GM12878 (cell line): ENCODE measurements around the gene IL20RA. TPM values are rescaled to one million over a fixed set of nuclear protein-coding genes. Genes with fewer than 3 reads are reported as not detected.

Experiments used
- ATAC-seq: fragments of 200-7000 bp; cut with Tn5 transposase; 3 replicates; pipeline ENCODE4 v1.9.1; 2020; ENCODE audit warnings: mild to moderate bottlenecking, moderate library complexity
- BruUV-seq: library from RNA; stranded (reverse); fragments of 400-500 nt; replicated peaks from 2 replicates; lab custom pipeline; 2021; lab: Mats Ljungman, UMichigan
- CTCF ChIA-PET: fragments of 300-600 bp; sonication (Branson Sonifier 250); formaldehyde crosslinking; extraction: SDS; loops from one replicate; lab custom pipeline; 2021; ENCODE audit warnings: inconsistent platforms; lab: Yijun Ruan, JAX
- POLR2A ChIA-PET: fragments of 350-600 bp; formaldehyde crosslinking; extraction: SDS; loops from one replicate; lab custom pipeline; 2021; ENCODE audit warnings: inconsistent platforms; lab: Charles Lee
- RAD21 ChIA-PET: fragments of 300-600 bp; sonication (Branson Sonifier 250); formaldehyde crosslinking; loops from one replicate; lab custom pipeline; 2023; ENCODE audit warnings: antibody characterized with exemption; ENCODE audit not compliant: unreplicated experiment; lab: Charles Lee
- SMC1A ChIA-PET: fragments of 300-600 bp; sonication (Branson Sonifier 250); formaldehyde crosslinking; loops from one replicate; lab custom pipeline; 2023; ENCODE audit not compliant: unreplicated experiment, uncharacterized antibody; lab: Charles Lee
- DNase-seq: peaks from one replicate; pipeline ENCODE4 v3.0.0-alpha.2; 2011; ENCODE audit warnings: low read depth, low spot score
- FAIRE-seq: peaks from 3 replicates; lab custom pipeline; 2011; peaks lifted over from hg19 to GRCh38; lab: Jason Lieb, UNC
- H2AFZ ChIP-seq: 2 replicates; pipeline ENCODE4 v1.6.0; 2011; ENCODE audit warnings: low read depth, low read length, control low read depth; ENCODE audit not compliant: control insufficient read depth
- H3K27ac ChIP-seq: 2 replicates; pipeline ENCODE4 v1.5.1; 2011; ENCODE audit warnings: control low read depth; ENCODE audit not compliant: control insufficient read depth, insufficient read depth
- H3K27me3 ChIP-seq, 2 experiments: replicated peaks in 1 of 2; 2 replicates each; pipeline versions ENCODE4 v1.6.0 to v1.6.1; 2011; ENCODE audit warnings: low read length in 1 of 2; ENCODE audit not compliant: control insufficient read depth in 2 of 2, insufficient read depth in 2 of 2
- H3K36me3 ChIP-seq, 2 experiments: 2 replicates each; pipeline ENCODE4 v1.5.1; 2011; ENCODE audit warnings: low read length in 1 of 2; ENCODE audit not compliant: control insufficient read depth in 2 of 2, insufficient read depth in 2 of 2
- H3K4me1 ChIP-seq: 2 replicates; pipeline ENCODE4 v1.6.1; 2011; ENCODE audit warnings: mild to moderate bottlenecking, low read length, moderate library complexity, mixed read lengths; ENCODE audit not compliant: control insufficient read depth, insufficient read depth
- H3K4me2 ChIP-seq: 2 replicates; pipeline ENCODE4 v1.6.0; 2011; ENCODE audit warnings: control low read depth; ENCODE audit not compliant: control insufficient read depth, insufficient read depth
- H3K4me3 ChIP-seq: fragments of 200-600 bp; sonication (generic); 2 replicates; pipeline ENCODE4 v1.5.1; 2016
- H3K79me2 ChIP-seq: 2 replicates; pipeline ENCODE4 v1.6.0; 2011; ENCODE audit warnings: low read length; ENCODE audit not compliant: control insufficient read depth, insufficient read depth
- H3K9ac ChIP-seq: 2 replicates; pipeline ENCODE4 v1.8.0; 2011; ENCODE audit warnings: low read length, control low read depth, mixed read lengths; ENCODE audit not compliant: control insufficient read depth, insufficient read depth
- H3K9me3 ChIP-seq: replicated peaks from 3 replicates; pipeline ENCODE4 v1.5.1; 2011; ENCODE audit warnings: mild to moderate bottlenecking, low read length; ENCODE audit not compliant: control insufficient read depth, insufficient read depth
- H4K20me1 ChIP-seq: 2 replicates; pipeline ENCODE4 v1.6.0; 2011; ENCODE audit not compliant: control insufficient read depth, insufficient read depth
- WGBS: methylation state at CpG from one replicate; pipeline ENCODE4 v1.1.6; 2016; ENCODE audit warnings: low lambda C conversion rate; ENCODE audit not compliant: insufficient replicate concordance, insufficient coverage; ENCODE audit errors: missing lambda C conversion rate; 5-methylcytosine and 5-hydroxymethylcytosine counted together
- in situ Hi-C: fragments of 300-500 bp; cut with MboI; formaldehyde crosslinking; loops from 9 replicates; pipeline ENCODE4 v1.14.3; 2018; ENCODE audit warnings: mixed read lengths
- intact Hi-C: fragments of 100-400 bp; cut with micrococcal nuclease; formaldehyde crosslinking; loops from one replicate; pipeline ENCODE4 v1.14.2; 2022; ENCODE audit not compliant: unreplicated experiment
- polyA plus RNA-seq, 11 experiments: library from polyadenylated mRNA; depleted of rRNA in 4 of 11; unstranded in 6 of 11; stranded (reverse) in 5 of 11; fragments of >200 nt; fragmentation: Nextera tagmentation in 4 of 11; fragmentation: Illumina TruSeq in 1 of 11; extraction: Ambion mirVana in 4 of 11; extraction: Trizol in 1 of 11; gene quantifications; 1 replicate in 1 of 11; 2 replicates in 10 of 11; pipeline versions ENCODE4 v1.2.1 to v1.2.3, GENCODE V29; 2011 to 2016; ENCODE audit warnings: inconsistent platforms in 2 of 11, missing spikeins in 2 of 11, low read depth in 1 of 11
- total RNA-seq, 4 experiments: library from RNA; depleted of rRNA in 3 of 4; stranded (reverse); fragments of >200 nt in 3 of 4; fragmentation: Illumina TruSeq in 1 of 4; extraction: Trizol in 1 of 4; gene quantifications; 2 replicates each; pipeline versions ENCODE4 v1.2.1 to v1.2.3, GENCODE V29; 2013 to 2021
- TF ChIP-seq, protein P1 (sequence below): IDR thresholded peaks from 2 replicates; pipeline ENCODE4 v1.6.1; 2011; ENCODE audit warnings: borderline replicate concordance, low read depth, mild to moderate bottlenecking, moderate library complexity, mixed read lengths, low read length; ENCODE audit not compliant: insufficient read depth; ENCODE audit errors: extremely low read length
- TF ChIP-seq, protein P2 (sequence below): fragments of 450-650 bp; formaldehyde crosslinking; IDR thresholded peaks from 2 replicates; pipeline ENCODE4 v1.4.0; 2020; ENCODE audit warnings: mild to moderate bottlenecking, moderate library complexity

The IL20RA gene
- total and polyA plus RNA-seq, 10 of the 15 experiments (the other 5 are each of a cell fraction or from before 2014, with no cell fraction given): 0.02 to 0.16 (median 0.09) TPM; not detected in 3

DNA sequence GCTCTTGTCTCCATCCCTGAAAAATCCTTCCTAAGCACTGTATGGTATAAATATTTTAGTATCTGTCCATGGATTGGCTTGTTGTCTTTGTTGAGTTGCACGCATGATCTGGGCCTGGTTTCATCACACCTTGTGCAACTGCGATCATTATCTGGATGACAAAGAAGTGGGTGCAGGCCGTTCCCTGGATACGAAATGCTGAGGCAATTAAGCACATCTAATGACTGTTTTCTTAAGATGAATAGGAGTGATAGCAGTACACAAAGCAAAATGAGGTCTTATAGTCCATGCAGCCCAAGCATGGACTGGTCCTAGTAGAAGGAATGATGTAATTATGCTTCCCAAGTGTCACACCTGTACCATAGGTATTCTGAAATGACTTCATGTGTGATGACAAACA is 74.8 kb downstream of the IL20RA start:
- 60% methylated on average over 4 of the region's 4 CpGs for WGBS
- Histone ChIP-seq H3K4me3 (no peak overlapping the region), H3K27me3 (no peaks in the 10 kb centered on the region), H2AFZ (no peak overlapping the region), H3K4me2 (no peak overlapping the region), H3K27ac (no peak overlapping the region), H3K79me2 (no peaks in the 10 kb centered on the region), H3K4me1 (no peaks in the 10 kb centered on the region), H3K9ac (no peak overlapping the region), H3K9me3 (no peaks in the 10 kb centered on the region)
- in situ Hi-C loops: no loop called here
- ChIA-PET RAD21 (interaction anchor here (1.0 kb wide), 1 partner anchor 115 kb away, joined by 4 read pairs; no protein-coding TSS in a partner anchor), POLR2A (interaction anchor here (0.5 kb wide), 1 partner anchor 345 kb away, joined by 4 read pairs; no protein-coding TSS in a partner anchor)
- FAIRE-seq: no peak
- no peak for DNase-seq
- BruUV-seq: no TSS peak
- TF ChIP-seq, protein P1, sequence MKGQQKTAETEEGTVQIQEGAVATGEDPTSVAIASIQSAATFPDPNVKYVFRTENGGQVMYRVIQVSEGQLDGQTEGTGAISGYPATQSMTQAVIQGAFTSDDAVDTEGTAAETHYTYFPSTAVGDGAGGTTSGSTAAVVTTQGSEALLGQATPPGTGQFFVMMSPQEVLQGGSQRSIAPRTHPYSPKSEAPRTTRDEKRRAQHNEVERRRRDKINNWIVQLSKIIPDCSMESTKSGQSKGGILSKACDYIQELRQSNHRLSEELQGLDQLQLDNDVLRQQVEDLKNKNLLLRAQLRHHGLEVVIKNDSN: no peak
- TF ChIP-seq, protein P2, sequence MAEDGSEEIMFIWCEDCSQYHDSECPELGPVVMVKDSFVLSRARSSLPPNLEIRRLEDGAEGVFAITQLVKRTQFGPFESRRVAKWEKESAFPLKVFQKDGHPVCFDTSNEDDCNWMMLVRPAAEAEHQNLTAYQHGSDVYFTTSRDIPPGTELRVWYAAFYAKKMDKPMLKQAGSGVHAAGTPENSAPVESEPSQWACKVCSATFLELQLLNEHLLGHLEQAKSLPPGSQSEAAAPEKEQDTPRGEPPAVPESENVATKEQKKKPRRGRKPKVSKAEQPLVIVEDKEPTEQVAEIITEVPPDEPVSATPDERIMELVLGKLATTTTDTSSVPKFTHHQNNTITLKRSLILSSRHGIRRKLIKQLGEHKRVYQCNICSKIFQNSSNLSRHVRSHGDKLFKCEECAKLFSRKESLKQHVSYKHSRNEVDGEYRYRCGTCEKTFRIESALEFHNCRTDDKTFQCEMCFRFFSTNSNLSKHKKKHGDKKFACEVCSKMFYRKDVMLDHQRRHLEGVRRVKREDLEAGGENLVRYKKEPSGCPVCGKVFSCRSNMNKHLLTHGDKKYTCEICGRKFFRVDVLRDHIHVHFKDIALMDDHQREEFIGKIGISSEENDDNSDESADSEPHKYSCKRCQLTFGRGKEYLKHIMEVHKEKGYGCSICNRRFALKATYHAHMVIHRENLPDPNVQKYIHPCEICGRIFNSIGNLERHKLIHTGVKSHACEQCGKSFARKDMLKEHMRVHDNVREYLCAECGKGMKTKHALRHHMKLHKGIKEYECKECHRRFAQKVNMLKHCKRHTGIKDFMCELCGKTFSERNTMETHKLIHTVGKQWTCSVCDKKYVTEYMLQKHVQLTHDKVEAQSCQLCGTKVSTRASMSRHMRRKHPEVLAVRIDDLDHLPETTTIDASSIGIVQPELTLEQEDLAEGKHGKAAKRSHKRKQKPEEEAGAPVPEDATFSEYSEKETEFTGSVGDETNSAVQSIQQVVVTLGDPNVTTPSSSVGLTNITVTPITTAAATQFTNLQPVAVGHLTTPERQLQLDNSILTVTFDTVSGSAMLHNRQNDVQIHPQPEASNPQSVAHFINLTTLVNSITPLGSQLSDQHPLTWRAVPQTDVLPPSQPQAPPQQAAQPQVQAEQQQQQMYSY: no peak
- TF ChIP-seq, all 136 proteins: peak for 0
- no peak for ATAC-seq
- SMC1A ChIA-PET: interaction anchor here (0.9 to 1.6 kb wide), 3 partner anchors 44 to 672 kb away, joined by 3 to 4 read pairs (median 3); no protein-coding TSS in a partner anchor
- intact Hi-C loops: loop anchor here (2.0 to 5.0 kb wide), 2 partner anchors 107 to 342 kb away; no protein-coding TSS in a partner anchor
- CTCF ChIA-PET: interaction anchor here (1.2 to 2.0 kb wide), 4 partner anchors 11 to 372 kb away, joined by 3 to 5 read pairs (median 4); no protein-coding TSS in a partner anchor
- Histone ChIP-seq H3K36me3 (no peaks in the 10 kb centered on the region), H4K20me1 (no peaks in the 10 kb centered on the region)
